ENCODE data around the gene RAMP1.

RAMP1 gene

DNA sequence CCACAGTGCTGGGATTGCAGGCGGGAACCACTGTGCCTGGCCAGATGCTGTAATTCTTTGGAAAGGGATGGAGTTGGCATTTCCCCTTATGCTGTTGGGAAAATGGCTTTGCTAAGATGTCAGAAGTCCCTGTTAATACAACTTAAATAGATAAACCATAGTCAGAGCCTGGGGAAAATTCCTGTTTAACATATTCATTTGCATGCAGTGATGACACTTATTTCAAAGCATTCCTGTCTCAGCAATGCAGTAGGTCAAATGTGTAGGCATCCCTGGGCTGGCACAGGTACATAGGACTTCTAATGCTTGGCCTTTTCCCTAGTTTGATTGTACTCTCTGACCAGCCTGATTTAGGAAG is 38.6 kb downstream of the RAMP1 start:
- ChIA-PET CTCF (no interaction called here), POLR2A (no interaction called here)
- DNase-seq (ENCODE audit: extremely low spot score), result no peak
- TF ChIP-seq SP1 (IDR thresholded peaks at IDR 0.05) (no peak), SUZ12 (IDR thresholded peaks at IDR 0.05) (no peak), HDGF (IDR thresholded peaks at IDR 0.05; ENCODE audit: borderline replicate concordance) (no peak), L3MBTL2 (conservative IDR thresholded peaks at IDR 0.05) (no peak), BHLHE40 (IDR thresholded peaks at IDR 0.05; ENCODE audit: borderline replicate concordance) (no peak), FOXA1 (IDR thresholded peaks at IDR 0.05) (no peak), TARDBP (IDR thresholded peaks at IDR 0.05) (no peak), NFRKB (IDR thresholded peaks at IDR 0.05) (no peak), FOXM1 (IDR thresholded peaks at IDR 0.05; ENCODE audit: borderline replicate concordance) (no peak), PKNOX1 (IDR thresholded peaks at IDR 0.05) (no peak), ARNT (IDR thresholded peaks at IDR 0.05) (no peak), ZNF384 (IDR thresholded peaks at IDR 0.05) (no peak), LEF1 (IDR thresholded peaks at IDR 0.05; ENCODE audit: borderline replicate concordance) (no peak), ELF4 (IDR thresholded peaks at IDR 0.05) (no peak), CTBP1 (IDR thresholded peaks at IDR 0.05; ENCODE audit: borderline replicate concordance) (no peak), FOXK2 (IDR thresholded peaks at IDR 0.05) (no peak)

GRCh38 chr2:237900891-237901831 is 41.7 kb downstream of the RAMP1 start:
- TF ChIP-seq BHLHE40 (IDR thresholded peaks at IDR 0.05; ENCODE audit: borderline replicate concordance) (no peak), PKNOX1 (IDR thresholded peaks at IDR 0.05) (no peak), ELF4 (IDR thresholded peaks at IDR 0.05) (no peak)
- ChIA-PET CTCF (no interaction called here), POLR2A (no interaction called here)
- no peak for DNase-seq (ENCODE audit: extremely low spot score)

GRCh38 chr2:237901932-237902850 is 42.8 kb downstream of the RAMP1 start:
- no peak for DNase-seq (ENCODE audit: extremely low spot score)
- ChIA-PET POLR2A (no interaction called here), CTCF (no interaction called here)

DNA sequence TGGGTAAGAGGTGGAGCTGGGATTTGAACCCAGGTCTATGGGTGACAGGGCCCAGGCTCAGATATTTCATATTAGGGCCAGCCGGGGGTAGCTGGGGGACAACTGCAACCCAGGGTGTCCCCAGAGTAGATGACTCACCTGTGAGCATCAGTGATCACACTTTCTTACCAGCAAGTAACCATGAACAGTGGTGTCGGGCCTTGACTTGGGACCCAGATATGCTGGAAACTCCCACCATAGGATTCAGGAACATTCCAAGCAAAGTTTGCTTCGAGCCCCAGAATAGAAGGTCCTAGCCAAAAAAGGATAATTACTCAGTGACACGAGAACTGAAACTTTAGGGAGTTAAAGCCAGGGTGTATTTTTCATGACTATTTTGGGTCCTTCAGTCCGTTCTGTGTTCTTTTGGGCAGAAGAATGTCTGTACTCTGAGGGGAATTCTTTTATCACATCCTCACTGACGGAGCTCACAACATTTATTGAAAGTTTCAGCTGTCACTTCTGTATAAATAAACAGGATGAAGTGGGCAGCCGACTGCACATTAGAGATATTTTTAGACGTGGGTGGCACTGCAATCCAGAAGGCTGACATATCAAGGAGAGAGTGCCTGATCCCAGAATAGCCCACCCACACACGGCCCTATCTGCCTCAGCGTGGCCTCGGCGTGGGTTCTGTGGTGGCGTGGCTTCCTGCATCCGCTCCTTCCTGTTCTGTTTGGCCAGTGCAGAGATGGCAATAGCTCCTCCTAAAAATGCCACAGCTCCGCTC is 45.6 kb downstream of the RAMP1 start:
- no peak for DNase-seq (ENCODE audit: extremely low spot score)
- ChIA-PET POLR2A (no interaction called here), CTCF (no interaction called here)
- TF ChIP-seq LEF1 (IDR thresholded peaks at IDR 0.05; ENCODE audit: borderline replicate concordance) (no peak), FOXA1 (IDR thresholded peaks at IDR 0.05) (no peak), NFRKB (IDR thresholded peaks at IDR 0.05) (no peak)

More at GRCh38 chr2:237901932-237902850, 42.8 kb downstream of the RAMP1 start:
- TF ChIP-seq ELF4 (IDR thresholded peaks at IDR 0.05), result no peak
- no peak for TF ChIP-seq FOXM1 (IDR thresholded peaks at IDR 0.05; ENCODE audit: borderline replicate concordance)
- no peak for TF ChIP-seq TARDBP (IDR thresholded peaks at IDR 0.05)
- no peak for TF ChIP-seq SUZ12 (IDR thresholded peaks at IDR 0.05)
- no peak for TF ChIP-seq FOXA1 (IDR thresholded peaks at IDR 0.05)
- no peak for TF ChIP-seq BHLHE40 (IDR thresholded peaks at IDR 0.05; ENCODE audit: borderline replicate concordance)
- TF ChIP-seq SP1 (IDR thresholded peaks at IDR 0.05), result no peak
- TF ChIP-seq HDGF (IDR thresholded peaks at IDR 0.05; ENCODE audit: borderline replicate concordance), result no peak
- TF ChIP-seq NFRKB (IDR thresholded peaks at IDR 0.05), result no peak
- no peak for TF ChIP-seq CTBP1 (IDR thresholded peaks at IDR 0.05; ENCODE audit: borderline replicate concordance)
- TF ChIP-seq PKNOX1 (IDR thresholded peaks at IDR 0.05), result no peak
- no peak for TF ChIP-seq ZNF384 (IDR thresholded peaks at IDR 0.05)
- TF ChIP-seq ARNT (IDR thresholded peaks at IDR 0.05), result no peak
- no peak for TF ChIP-seq LEF1 (IDR thresholded peaks at IDR 0.05; ENCODE audit: borderline replicate concordance)
- TF ChIP-seq FOXK2 (IDR thresholded peaks at IDR 0.05), result no peak

GRCh38 chr2:237907144-237907543 is 47.7 kb downstream of the RAMP1 start:
- no peak for DNase-seq (ENCODE audit: extremely low spot score)
- ChIA-PET CTCF (interaction anchor here (0.6 kb wide), 1 partner anchor 356 kb away, joined by 5 read pairs; no protein-coding TSS in a partner anchor), POLR2A (no interaction called here)
- no peak for TF ChIP-seq PKNOX1 (IDR thresholded peaks at IDR 0.05)
- no peak for TF ChIP-seq BHLHE40 (IDR thresholded peaks at IDR 0.05; ENCODE audit: borderline replicate concordance)
- no peak for TF ChIP-seq ARNT (IDR thresholded peaks at IDR 0.05)
- TF ChIP-seq SUZ12 (IDR thresholded peaks at IDR 0.05), result no peak
- no peak for TF ChIP-seq L3MBTL2 (conservative IDR thresholded peaks at IDR 0.05)
- no peak for TF ChIP-seq ELF4 (IDR thresholded peaks at IDR 0.05)
- TF ChIP-seq NFRKB (IDR thresholded peaks at IDR 0.05), result no peak
- no peak for TF ChIP-seq LEF1 (IDR thresholded peaks at IDR 0.05; ENCODE audit: borderline replicate concordance)
- no peak for TF ChIP-seq FOXM1 (IDR thresholded peaks at IDR 0.05; ENCODE audit: borderline replicate concordance)
- no peak for TF ChIP-seq ZNF384 (IDR thresholded peaks at IDR 0.05)
- TF ChIP-seq FOXK2 (IDR thresholded peaks at IDR 0.05), result no peak
- TF ChIP-seq CTBP1 (IDR thresholded peaks at IDR 0.05; ENCODE audit: borderline replicate concordance), result no peak
- no peak for TF ChIP-seq HDGF (IDR thresholded peaks at IDR 0.05; ENCODE audit: borderline replicate concordance)
- no peak for TF ChIP-seq SP1 (IDR thresholded peaks at IDR 0.05)
- no peak for TF ChIP-seq TARDBP (IDR thresholded peaks at IDR 0.05)
- no peak for TF ChIP-seq FOXA1 (IDR thresholded peaks at IDR 0.05)

Data from HEK293T (cell line).